HL-60 (cell line): ENCODE data around the gene CLIP2.
"Not testable (repeated sequence)": the region's sequence is repeated elsewhere in the genome, so short reads cannot be mapped to it uniquely, and the experiment has no call there.

Source experiments
- CTCF ChIP-seq: IDR thresholded peaks from one replicate; pipeline ENCODE4 v1.5.1; 2011; ENCODE audit warnings: low read length, control low read depth, inconsistent platforms; ENCODE audit not compliant: insufficient read depth
- POLR2AphosphoS5 ChIP-seq: IDR thresholded peaks from 2 replicates; pipeline ENCODE4 v1.6.1; 2012; ENCODE audit warnings: low read depth
- TF ChIP-seq, protein P1 (sequence below): IDR thresholded peaks from 2 replicates; pipeline ENCODE4 v1.6.1; 2012; ENCODE audit warnings: low read depth; ENCODE audit not compliant: insufficient replicate concordance

GRCh38 chr7:74430409-74430808, 141.2 kb downstream of the CLIP2 start:
- not testable (repeated sequence) for TF ChIP-seq CTCF, POLR2AphosphoS5
- TF ChIP-seq, protein P1, sequence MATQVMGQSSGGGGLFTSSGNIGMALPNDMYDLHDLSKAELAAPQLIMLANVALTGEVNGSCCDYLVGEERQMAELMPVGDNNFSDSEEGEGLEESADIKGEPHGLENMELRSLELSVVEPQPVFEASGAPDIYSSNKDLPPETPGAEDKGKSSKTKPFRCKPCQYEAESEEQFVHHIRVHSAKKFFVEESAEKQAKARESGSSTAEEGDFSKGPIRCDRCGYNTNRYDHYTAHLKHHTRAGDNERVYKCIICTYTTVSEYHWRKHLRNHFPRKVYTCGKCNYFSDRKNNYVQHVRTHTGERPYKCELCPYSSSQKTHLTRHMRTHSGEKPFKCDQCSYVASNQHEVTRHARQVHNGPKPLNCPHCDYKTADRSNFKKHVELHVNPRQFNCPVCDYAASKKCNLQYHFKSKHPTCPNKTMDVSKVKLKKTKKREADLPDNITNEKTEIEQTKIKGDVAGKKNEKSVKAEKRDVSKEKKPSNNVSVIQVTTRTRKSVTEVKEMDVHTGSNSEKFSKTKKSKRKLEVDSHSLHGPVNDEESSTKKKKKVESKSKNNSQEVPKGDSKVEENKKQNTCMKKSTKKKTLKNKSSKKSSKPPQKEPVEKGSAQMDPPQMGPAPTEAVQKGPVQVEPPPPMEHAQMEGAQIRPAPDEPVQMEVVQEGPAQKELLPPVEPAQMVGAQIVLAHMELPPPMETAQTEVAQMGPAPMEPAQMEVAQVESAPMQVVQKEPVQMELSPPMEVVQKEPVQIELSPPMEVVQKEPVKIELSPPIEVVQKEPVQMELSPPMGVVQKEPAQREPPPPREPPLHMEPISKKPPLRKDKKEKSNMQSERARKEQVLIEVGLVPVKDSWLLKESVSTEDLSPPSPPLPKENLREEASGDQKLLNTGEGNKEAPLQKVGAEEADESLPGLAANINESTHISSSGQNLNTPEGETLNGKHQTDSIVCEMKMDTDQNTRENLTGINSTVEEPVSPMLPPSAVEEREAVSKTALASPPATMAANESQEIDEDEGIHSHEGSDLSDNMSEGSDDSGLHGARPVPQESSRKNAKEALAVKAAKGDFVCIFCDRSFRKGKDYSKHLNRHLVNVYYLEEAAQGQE: not testable (repeated sequence)
